ENCODE results near the gene TRIM10. TPM values are rescaled to one million over a fixed set of nuclear protein-coding genes. Genes with fewer than 3 reads are reported as not detected.

TRIM10 gene
- total and polyA plus RNA-seq, 2 donors from 2014 or later: 0.79 to 1.5 TPM

GRCh38 chr6:30171677-30172471 is 10.9 kb upstream of the TRIM10 start:
- Histone ChIP-seq H3K4me1 (ENCODE audit: control insufficient read depth in 2 of 3, insufficient read depth in 2 of 3, low read depth in 1 of 3, low read length in 3 of 3) (no peaks in the 10 kb centered on the region), H3K27me3 (ENCODE audit: control insufficient read depth, insufficient read depth, low read length) (peaks cover 18% of the 10 kb centered on the region), H3K27ac (ENCODE audit: low read depth in 2 of 2, low read length in 2 of 2) (no peak overlapping the region), H3K9ac (ENCODE audit: low read length in 3 of 3) (no peak overlapping the region), H3K36me3 (ENCODE audit: control insufficient read depth in 2 of 3, insufficient read depth in 3 of 3, low read length in 3 of 3) (peaks cover 0 to 4% (median 4%) of the 10 kb centered on the region in 3 donors), H3K4me3 (ENCODE audit: low read length in 3 of 3) (no peak overlapping the region), H3K9me3 (ENCODE audit: control insufficient read depth in 2 of 3, insufficient read depth in 1 of 3, low read length in 3 of 3) (no peaks in the 10 kb centered on the region)
- intact Hi-C loops (cut with DNase I): no loop called here
- DNase-seq (peak in 4 of 5 donors; percentile 53 to 74 (median 62)), FAIRE-seq (no peak)
- TF ChIP-seq CTCF (IDR thresholded peaks at IDR 0.05; ENCODE audit: borderline replicate concordance, extremely low read depth, insufficient read depth): no peak

- peak in 2 of 5 donors; percentile 43 to 66 for DNase-seq
- H3K9ac ChIP-seq (ENCODE audit: low read length in 3 of 3): no peak overlapping the region
- TF ChIP-seq CTCF (IDR thresholded peaks at IDR 0.05; ENCODE audit: borderline replicate concordance, extremely low read depth, insufficient read depth): peak; percentile 71
Measured at GRCh38 chr6:30169658-30170614, 8.9 kb upstream of the TRIM10 start.

DNA sequence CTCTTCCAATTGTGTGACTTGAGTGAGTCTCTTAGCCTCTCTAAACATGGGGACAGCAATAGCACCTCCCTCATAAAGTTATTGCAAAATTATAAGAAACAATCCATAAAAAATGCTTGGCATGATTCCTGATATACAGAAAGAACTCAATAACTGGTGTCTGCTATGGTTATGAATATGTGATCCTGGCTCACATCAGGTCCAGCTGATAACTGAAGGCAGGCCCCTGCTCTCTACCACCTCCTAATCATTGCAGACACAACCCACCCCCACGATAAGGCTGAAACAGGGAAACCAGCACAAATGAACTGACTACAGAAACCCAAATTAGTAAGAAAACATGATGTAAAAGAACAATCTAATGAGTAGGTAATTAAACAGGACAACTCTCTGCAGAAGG is 7.7 kb upstream of the TRIM10 start:
- Histone ChIP-seq H3K9ac (ENCODE audit: low read length in 3 of 3) (no peak overlapping the region), H3K27ac (ENCODE audit: low read depth in 2 of 2, low read length in 2 of 2) (no peak overlapping the region), H3K9me3 (ENCODE audit: control insufficient read depth in 2 of 3, insufficient read depth in 1 of 3, low read length in 3 of 3) (no peaks in the 10 kb centered on the region), H3K4me3 (ENCODE audit: low read length in 3 of 3) (no peak overlapping the region), H3K4me1 (ENCODE audit: control insufficient read depth in 2 of 3, insufficient read depth in 2 of 3, low read depth in 1 of 3, low read length in 3 of 3) (no peaks in the 10 kb centered on the region), H3K27me3 (ENCODE audit: control insufficient read depth, insufficient read depth, low read length) (peaks cover 16% of the 10 kb centered on the region), H3K36me3 (ENCODE audit: control insufficient read depth in 2 of 3, insufficient read depth in 3 of 3, low read length in 3 of 3) (peaks cover 0 to 4% (median 4%) of the 10 kb centered on the region in 3 donors)
- DNase-seq: no peak
- TF ChIP-seq CTCF (IDR thresholded peaks at IDR 0.05; ENCODE audit: borderline replicate concordance, extremely low read depth, insufficient read depth): no peak
- intact Hi-C loops (cut with DNase I): no loop called here
- FAIRE-seq: no peak

More at GRCh38 chr6:30169658-30170614, 8.9 kb upstream of the TRIM10 start:
- Histone ChIP-seq H3K36me3 (ENCODE audit: control insufficient read depth in 2 of 3, insufficient read depth in 3 of 3, low read length in 3 of 3) (peaks cover 0 to 4% (median 4%) of the 10 kb centered on the region in 3 donors), H3K4me1 (ENCODE audit: control insufficient read depth in 2 of 3, insufficient read depth in 2 of 3, low read depth in 1 of 3, low read length in 3 of 3) (no peaks in the 10 kb centered on the region), H3K27ac (ENCODE audit: low read depth in 2 of 2, low read length in 2 of 2) (no peak overlapping the region), H3K27me3 (ENCODE audit: control insufficient read depth, insufficient read depth, low read length) (peaks cover 16% of the 10 kb centered on the region), H3K9me3 (ENCODE audit: control insufficient read depth in 2 of 3, insufficient read depth in 1 of 3, low read length in 3 of 3) (no peaks in the 10 kb centered on the region), H3K4me3 (ENCODE audit: low read length in 3 of 3) (no peak overlapping the region)
- peak; percentile 68 for FAIRE-seq
- intact Hi-C loops (cut with DNase I): no loop called here
